Head of caudate nucleus (tissue), 42 donors: ENCODE measurements around the gene SPHKAP.
"Not testable (repeated sequence)": the region's sequence is repeated elsewhere in the genome, so short reads cannot be mapped to it uniquely, and the experiment has no call there.

ENCODE experiments used
- DNase-seq, 42 donors: peaks; one replicate each; pipeline versions ENCODE4 v3.0.0 to v3.0.0-alpha.2; 2020 to 2021; ENCODE audit warnings: mixed read lengths in 7 of 42
- intact Hi-C: fragments of 100-400 bp; cut with DNase I; formaldehyde crosslinking; loops from one replicate; pipeline ENCODE4 v1.15.0; 2022

Gene SPHKAP

DNA sequence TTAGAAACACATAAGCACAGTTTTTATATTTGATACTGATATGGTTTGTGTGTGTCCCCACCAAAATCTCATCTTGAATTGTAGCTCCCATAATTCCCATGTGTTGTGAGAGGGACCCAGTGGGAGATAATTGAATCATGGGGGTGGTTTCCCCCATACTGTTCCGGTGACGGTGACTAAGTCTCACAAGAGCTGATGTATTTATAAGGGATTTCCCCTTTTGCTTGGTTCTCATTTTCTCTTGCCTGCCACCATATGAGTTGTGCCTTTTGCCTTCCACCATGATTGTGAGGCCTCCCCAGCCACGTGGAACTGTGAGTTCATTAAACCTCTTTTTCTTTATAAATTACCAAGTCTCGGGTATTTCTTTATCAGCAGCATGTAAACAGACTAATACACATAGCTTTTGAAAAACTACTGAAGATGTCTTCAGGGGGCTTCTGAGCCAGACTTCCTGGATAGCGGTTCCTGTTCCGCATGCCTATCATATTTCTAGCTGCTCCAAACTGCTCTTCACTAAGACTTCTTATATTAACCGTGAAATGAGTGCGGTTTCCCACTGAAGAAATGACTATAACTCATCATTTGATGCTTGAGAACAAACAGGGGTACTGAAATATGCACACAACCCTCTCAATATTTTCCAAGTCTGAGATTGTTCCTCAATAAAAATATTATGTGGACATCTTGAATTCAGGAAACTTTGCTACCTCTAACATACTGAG lies 75.8 kb downstream of the SPHKAP start:
- intact Hi-C loops: no loop called here
- no peak for DNase-seq

GRCh38 chr2:228104215-228104614 lies 77.3 kb downstream of the SPHKAP start:
- no peak for DNase-seq
- intact Hi-C loops: no loop called here

- intact Hi-C loops: no loop called here
- DNase-seq: no peak
Observed at GRCh38 chr2:228103379-228103778, 78.1 kb downstream of the SPHKAP start.

DNA sequence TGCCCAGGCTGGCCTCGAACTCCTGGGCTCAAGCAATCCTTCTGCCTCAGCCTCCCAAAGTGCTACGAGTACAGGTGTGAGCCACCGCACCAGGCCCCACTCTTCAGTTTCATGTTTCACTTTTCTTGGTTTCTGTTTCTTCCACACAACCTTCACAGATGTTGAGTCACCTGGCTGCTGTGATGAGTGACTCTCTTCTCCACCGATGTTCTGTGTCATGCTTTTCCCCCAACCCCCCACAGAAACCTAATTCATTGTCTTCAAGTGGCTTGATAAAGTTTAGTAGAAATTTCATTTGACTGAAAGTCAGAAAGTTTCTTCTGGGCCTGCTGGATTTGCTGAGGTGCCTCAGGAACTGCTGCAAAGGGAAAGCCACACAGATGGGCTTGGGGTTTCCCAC lies 78.5 kb downstream of the SPHKAP start:
- intact Hi-C loops: no loop called here
- no peak for DNase-seq

GRCh38 chr2:228094377-228094921 lies 87.0 kb downstream of the SPHKAP start:
- peak in 15 of 42 donors; percentile 5 to 57 (median 27) for DNase-seq
- intact Hi-C loops: no loop called here

DNA sequence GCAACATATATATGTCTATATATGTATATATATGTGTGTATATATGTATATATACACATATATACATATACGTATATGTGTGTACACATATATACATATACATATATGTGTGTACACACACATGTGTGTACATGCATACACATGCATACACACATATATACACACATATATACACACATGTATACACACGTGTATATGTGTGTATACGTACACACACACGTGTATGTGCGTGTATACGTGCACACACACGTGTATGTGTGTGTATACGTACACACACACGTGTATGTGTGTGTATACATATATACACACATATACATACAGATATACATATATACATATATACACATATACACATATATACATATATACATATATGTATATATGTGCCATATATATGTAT lies 89.4 kb downstream of the SPHKAP start:
- intact Hi-C loops: no loop called here
- DNase-seq: no peak

DNA sequence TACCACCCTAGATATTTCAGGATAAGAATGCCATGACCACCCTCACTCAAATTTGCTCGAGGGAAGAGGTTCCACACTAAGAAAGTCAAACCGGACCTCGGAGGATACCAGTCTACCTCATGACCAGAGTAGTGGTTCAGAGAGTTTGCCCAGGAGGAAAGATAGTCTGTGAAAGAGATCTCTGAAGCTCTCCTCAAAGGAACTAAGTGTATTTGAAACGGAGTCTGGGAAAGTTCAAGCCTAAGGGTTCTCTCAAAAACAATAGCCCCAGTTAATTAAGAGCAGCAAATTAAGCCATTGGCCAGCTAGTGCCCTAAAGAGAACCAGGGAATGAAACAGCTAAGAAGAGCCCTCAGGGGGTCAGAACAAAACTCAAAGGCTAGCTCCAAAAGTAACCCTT lies 94.9 kb downstream of the SPHKAP start:
- DNase-seq: no peak
- intact Hi-C loops: no loop called here

DNA sequence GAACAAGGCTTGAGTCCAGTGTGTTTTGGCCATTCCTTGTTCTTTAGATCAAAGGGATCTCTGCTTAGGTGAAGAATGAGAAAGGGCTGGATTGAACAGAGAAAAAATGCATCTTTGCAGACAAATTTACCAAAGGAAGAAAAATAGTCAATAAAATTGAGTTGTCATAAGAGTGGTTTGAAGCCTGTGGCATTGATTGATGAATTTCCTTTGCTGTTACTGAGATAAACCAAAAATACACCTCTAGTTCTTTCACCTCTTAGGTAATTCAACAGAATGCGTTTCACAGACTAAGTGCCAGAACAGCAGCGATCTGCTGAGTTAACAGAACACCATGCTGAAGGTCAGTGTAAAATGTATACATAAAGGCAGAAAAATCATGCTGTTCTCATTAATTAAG lies 96.8 kb downstream of the SPHKAP start:
- DNase-seq: no peak
- intact Hi-C loops: no loop called here

- no peak for DNase-seq
- intact Hi-C loops: no loop called here
Observed at GRCh38 chr2:228083131-228083530, 98.4 kb downstream of the SPHKAP start.

DNA sequence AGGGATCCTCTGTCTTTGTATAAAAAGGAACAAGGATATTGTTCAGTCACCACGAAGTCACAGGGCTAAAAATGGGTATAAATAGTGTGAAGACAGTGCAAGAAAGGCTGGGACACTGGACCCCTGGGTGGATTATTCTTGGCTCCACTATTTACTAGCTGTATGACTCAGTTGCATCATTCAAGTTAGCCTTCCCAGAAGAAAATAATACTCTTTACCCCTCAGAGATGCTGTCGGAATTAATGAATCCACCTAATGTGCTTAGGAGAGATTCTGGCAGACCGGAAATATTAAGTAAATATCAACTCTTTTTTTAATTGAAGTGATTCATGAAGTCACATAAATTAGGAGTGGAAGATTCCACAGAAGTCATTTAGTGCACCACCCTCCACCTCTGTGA lies 98.9 kb downstream of the SPHKAP start:
- intact Hi-C loops: no loop called here

GRCh38 chr2:228079194-228079593 lies 102.3 kb downstream of the SPHKAP start:
- DNase-seq: no peak
- intact Hi-C loops: no loop called here

More for the DNA sequence above, 98.9 kb downstream of the SPHKAP start:
- no peak for DNase-seq

DNA sequence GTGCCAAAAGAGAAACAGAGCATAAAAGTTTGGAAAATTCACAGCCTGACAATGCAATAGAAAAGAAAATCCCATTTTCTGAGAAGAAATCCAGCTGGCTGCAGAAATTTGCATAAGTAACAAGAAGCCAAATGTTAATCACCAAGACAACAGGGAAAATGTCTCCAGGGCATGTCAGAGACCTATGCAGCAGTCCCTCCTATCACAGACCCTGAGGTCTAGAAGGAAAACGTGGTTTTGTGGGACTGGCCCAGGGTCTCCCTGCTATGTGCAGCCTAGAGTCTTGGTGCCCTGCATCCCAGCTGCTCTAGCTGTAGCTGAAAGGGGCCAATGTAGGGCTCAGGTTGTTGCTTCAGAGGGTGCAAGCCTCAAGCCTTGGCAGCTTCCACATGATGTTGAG lies 104.8 kb downstream of the SPHKAP start:
- intact Hi-C loops, DNase-seq: not testable (repeated sequence)

DNA sequence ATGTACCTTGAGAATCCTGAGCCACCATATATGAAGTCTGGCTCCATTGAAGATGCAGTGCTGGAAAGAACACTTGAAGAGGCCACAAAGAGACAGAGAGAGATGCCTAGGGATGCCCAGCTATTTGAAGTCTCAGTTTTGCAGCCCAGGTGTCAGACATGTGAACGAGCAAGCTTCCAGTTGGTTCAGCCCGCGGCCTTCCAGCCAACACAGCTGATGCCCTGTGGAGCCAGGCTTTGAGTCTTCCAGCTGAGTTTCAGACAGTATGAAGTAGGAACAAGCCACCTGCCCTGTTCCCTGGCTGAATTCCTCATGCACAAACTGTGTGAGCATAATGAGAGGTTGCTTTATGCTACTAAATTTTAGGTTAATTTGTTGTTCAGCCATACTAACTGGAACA lies 108.8 kb downstream of the SPHKAP start:
- DNase-seq: no peak
- intact Hi-C loops: no loop called here

DNA sequence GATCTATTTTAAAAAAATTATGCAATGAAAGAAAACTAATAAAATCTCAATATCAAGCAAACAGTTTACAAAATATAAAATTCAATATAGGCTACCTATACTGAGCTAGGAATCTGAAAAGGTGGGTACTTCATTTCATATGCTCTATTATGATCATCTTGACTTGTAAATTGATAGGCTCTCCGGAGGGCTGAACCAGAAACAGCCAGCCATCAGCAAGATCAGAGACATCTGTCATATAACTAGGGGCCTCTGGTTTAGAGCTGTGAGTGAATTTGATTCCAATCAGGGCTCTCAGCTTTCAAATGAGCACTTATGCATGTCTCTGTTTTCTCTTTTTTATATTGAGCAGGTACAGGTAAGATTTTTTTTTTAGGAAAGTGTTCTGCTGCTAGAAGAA lies 114.2 kb downstream of the SPHKAP start:
- intact Hi-C loops: no loop called here
- no peak for DNase-seq

- DNase-seq: no peak
- intact Hi-C loops: no loop called here
Observed at GRCh38 chr2:228066126-228066798, 115.2 kb downstream of the SPHKAP start.

DNA sequence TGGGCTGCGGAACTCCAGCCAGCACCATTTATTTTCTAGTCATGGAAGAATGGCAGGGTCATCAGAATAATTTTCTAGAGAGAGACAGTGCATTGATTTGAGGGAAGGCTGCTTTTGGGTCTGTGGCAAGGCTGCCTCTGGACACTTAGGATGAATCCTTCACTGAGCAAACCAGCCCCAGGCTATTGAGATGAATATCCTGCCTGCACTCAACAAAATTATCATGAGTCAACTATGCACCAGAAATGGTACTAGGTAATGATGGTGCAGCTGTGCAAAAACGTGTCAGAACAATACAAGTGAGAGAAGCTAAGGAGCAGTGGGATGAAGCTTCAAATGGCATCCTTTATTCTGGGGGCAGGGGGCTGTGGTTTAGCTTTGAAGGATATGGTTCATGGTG lies 115.8 kb downstream of the SPHKAP start:
- DNase-seq: no peak
- intact Hi-C loops: no loop called here

DNA sequence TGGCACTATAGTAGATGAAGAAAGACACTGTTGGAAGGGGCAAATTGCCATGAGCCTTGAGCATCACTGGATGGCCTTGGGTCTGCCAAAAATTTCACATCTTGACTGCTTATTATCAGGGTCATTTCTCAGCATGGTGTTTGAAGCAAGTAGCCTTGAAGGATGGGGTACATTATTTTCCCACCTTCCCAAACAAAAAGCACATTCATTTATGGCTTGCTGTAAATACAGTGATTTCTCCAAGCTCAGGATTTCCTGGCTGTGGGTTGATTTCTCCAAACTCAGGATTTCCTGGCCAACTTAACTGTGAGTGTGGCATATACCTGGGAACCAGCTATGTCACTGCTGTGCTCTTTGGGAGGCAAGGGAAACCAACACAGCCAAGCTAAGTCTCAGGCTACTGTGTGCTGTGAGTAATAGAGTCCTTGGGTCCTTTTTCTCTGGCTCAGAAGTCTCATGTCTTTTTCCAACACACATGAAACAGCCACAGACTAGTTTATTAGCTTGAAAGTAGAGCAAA lies 116.6 kb downstream of the SPHKAP start:
- DNase-seq: no peak
- intact Hi-C loops: no loop called here

DNA sequence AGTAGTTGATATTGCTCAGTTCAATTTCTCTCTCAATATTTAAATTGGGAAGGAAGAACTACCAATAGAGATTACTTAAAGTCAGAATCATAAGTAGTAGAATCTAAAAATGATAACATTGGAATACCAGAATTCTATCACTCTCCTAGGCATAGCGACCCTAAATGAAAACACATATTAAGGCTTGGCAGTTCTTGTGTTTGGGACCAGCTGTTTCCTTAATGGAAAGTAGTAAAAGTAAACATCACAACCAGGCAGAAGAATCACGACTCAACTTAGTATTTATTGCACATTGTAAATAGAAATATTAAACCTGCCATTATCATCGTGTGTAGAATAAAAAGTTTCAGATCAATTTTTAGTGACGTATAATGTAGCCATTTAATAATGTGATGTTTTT lies 117.5 kb downstream of the SPHKAP start:
- no peak for DNase-seq
- intact Hi-C loops: no loop called here

DNA sequence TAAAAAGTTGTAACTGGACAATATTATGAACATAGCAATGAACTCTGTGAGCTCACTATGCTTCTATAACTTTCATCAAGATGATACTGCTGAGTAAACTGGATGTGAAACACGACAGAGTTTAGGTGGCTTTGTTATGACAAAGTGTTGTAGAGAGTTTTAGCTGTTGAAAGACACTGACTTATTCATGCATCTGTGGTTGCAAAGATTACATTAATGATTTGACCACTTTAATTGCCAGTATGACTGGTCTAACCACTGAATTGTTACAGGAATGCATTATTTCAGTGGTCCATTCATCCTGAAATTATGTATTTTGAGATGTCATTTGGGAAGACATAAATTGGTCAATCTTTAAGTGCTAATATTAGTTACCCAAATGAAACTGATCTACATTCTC lies 117.9 kb downstream of the SPHKAP start:
- DNase-seq: no peak
- intact Hi-C loops: no loop called here

DNA sequence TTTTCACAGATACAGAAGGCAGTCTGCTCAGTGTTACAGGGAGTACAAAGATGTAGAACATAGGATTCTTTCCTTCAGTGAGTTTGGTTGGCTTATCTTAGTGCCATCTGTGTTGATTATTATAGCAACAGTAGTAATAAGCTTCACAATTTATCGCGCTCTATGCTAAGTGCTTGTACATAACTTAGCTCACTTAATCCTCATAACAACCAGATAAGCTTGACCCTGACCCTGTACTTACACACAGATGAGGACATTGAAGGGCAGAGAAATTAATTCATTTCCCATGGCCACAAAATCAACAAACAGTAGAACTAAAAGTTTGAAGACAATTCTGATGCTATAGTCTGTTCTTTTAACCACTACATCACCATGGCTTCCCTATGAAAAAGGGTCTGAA lies 121.8 kb downstream of the SPHKAP start:
- intact Hi-C loops: no loop called here
- no peak for DNase-seq
